ENCODE data around the gene SLBP.

Gene SLBP

DNA sequence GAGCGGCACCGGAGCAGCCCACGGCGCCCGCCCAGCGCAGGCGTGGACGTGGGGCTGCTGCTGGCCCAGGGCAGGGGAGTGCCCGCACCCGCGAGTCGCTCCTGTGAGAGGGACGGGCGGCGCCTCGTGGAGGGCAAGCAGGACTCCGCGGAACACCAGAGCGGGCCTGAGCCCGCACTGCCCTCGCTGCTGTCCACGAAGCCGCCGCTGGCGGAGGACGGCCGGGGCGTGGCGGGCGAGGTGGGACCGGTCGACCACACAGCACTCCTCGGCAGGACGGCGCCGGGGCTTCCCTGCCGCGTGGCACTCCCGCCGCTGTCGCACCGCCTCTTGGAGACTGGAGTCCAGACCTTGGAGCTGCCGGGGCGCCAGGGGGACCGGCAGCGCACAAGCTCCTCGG lies 57.0 kb downstream of the SLBP start:
- DNase-seq (ENCODE audit: low read depth in 2 of 2), result no peak

- no peak for DNase-seq (ENCODE audit: low read depth in 2 of 2)
These were observed 57.7 kb downstream of the SLBP start for GRCh38 chr4:1654216-1654955.

DNA sequence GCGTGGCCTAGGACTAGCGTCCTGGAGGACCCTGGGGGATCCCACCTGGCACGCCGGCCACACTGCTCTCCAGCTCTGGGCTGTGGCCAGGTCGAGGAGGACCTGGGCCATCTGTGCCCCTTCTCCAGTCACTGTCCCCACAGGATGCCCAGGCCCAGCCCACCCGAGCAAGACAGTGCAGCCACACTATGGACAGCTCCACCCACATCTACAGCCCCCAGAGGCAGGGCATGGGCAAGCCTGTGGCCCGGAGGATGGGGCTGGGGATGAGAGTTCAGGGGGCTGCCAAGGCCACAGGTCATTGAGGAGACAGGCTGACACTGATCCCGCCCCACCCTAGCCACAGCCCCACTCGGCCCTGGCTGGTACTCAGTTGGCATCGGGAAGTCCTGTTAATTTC lies 58.3 kb downstream of the SLBP start:
- no peak for DNase-seq (ENCODE audit: low read depth in 2 of 2)

GRCh38 chr4:1652088-1652487 lies 60.0 kb downstream of the SLBP start:
- DNase-seq (ENCODE audit: low read depth in 2 of 2), result no peak

DNA sequence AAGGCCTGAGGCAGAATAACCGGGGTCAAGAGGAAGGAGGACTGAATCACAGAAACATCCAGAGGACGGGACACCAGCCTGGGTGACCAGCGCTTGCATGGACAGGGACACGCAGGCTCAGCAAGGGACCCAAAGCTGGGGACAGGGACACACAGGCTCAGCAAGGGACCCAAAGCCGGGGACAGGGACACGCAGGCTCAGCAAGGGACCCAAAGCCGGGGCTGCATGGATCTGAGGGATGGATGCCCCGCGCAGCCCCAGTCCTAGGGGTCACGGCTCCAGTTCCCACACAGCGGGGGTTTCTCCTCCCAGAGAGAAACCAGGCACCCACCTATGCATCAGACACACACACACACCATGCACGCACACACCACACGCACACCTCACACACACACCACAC lies 60.5 kb downstream of the SLBP start:
- DNase-seq (ENCODE audit: low read depth in 2 of 2), result no peak

DNA sequence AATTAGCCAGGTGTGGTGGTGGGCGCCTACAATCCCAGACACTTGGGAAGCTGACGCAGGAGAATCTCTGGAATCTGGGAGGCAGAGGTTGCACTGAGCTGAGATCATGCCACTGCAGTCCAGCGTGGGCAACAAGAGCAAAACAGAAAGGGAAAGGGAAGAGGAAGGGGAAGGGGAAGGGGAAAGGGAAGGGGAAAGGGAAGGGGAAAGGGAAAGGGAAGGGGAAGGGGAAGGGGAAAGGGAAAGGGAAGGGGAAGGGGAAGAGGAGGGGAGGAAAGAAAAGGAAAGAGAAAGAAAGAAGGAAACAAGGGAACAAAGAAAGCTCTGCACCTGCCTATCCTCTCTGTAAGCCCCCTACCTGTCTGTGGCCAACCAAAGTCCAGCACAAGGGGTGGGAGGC lies 63.2 kb downstream of the SLBP start:
- DNase-seq (ENCODE audit: low read depth in 2 of 2), result no peak

DNA sequence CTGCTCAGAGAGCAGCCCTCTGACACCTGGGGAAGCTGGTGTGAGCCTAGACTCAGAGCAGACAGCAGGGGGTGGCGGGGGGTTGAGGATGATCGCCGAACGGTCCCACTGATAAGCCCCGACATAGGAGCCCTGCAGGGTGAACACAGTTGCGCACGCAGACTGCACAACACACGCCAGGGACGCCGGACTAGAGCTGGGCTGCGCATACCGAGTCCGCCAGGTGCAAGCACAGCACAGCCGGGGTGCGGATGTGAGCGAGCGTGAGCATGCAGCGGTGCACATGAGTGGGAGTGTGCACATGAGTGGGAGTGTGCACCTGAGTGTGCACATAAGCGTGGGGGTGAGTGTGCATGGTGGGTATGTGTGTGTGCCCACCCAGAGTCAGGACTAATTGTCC lies 64.7 kb downstream of the SLBP start:
- DNase-seq (ENCODE audit: low read depth in 2 of 2), result no peak

DNA sequence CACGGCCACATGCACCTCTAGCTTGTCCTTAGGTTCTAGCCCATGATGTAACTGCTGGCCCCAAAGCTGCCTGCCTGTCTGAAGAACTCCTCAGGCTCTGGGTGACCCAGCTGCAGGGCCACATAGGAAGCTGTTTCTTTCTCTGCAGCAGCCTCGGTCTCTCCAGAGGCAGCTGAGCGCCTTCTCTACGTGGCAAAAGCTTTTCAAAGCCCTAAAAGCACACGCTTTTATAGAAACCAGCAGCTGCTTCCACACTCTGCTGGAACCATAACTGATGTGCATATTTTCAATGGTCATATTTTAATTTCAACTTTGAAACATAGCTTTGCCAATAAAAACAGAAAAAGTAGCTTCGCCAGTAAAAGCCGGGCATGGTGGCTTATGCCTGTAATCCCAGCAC lies 65.4 kb downstream of the SLBP start:
- no peak for DNase-seq (ENCODE audit: low read depth in 2 of 2)

DNA sequence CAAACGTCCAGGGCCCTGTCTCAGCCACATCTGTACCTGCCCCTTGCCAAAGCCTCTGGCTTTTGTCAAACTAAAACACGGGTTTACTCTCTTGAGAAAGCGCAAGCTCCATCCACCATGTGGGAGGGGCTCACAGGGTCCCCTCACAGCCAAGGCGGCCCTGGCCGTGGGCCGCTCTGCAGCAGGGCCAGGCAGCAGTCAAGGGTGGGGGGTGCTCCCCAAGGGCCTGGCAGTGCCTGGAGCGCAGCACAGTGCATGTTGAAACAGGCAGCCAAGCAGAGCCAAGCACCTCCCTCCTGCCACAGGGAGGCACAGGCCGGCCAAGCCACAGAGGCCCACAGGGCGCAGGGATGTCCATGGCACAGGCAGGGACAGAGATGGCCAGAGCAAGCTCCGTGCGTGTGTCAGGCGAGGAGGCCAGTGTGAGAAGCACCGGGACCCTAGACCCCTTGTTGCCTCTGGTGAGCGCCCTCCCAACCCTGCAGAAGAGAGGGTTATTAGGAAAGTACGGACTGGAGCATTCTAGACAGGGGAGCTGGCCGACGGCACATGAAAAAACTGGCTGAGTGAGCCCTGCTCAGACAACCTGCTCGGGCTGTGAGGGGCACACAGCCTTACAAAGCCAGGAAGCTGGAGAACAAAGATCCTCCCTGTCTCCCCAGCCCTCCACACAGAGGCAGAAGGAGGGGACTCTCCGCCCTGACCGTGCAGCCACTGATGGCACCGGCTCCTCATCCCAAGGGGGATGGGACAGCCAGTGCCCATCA lies 67.0 kb downstream of the SLBP start:
- no peak for DNase-seq (ENCODE audit: low read depth in 2 of 2)

DNA sequence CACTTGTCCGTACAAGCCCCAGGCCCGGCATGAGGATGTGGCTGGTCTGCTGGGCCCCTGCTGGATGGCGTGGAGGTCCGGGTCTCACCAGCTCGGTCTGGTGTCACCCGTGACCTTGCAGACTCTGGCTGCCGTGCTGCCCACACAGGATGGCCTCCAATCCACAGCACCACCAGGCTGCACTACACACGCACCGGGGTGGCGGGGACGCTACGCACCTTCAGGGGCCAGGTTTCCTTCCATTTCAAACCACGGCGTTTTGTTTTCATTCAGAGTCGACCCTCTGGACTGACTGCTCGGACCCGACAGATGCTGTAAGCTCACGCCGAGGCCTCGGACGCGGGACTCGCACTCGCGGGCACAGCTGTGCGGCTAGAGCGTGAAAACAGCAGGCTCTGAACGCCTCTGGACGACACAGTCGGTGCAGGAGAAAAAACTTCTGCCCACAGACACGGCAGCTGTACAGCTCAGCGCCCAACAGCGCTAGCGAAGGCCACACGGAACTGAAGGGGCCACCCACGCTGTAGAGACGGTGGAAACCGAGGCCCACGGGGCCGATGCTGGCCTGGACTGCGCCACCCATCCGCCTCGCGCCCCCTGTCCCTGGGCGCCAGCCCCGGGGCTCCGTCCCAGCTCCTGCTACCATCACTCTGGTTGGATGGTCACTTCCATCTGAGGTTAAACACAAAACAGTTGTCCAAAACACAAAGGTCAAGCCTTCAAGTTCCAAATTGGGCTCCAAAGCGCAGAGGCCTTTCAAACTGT lies 68.0 kb downstream of the SLBP start:
- no peak for DNase-seq (ENCODE audit: low read depth in 2 of 2)
